HG03460 (cell line): Measurements from ENCODE around the gene DNAH7.
A peak's percentile ranks its signal among the peaks of the same experiment; 100 is the strongest.
"Not testable (repeated sequence)": the region's sequence is repeated elsewhere in the genome, so short reads cannot be mapped to it uniquely, and the experiment has no call there.

Experiments
- ATAC-seq: cut with Tn5 transposase; IDR thresholded peaks from one replicate; pipeline ENCODE4 v1.9.1; 2021; ENCODE audit not compliant: unreplicated experiment

The DNAH7 gene

GRCh38 chr2:196068271-196069209, at the start of gene DNAH7:
Gene DNAH7 (minus strand): TSS chr2:196068837. CDS start chr2:196068711, 126 bp downstream.
- peak; percentile 99 for ATAC-seq

DNA sequence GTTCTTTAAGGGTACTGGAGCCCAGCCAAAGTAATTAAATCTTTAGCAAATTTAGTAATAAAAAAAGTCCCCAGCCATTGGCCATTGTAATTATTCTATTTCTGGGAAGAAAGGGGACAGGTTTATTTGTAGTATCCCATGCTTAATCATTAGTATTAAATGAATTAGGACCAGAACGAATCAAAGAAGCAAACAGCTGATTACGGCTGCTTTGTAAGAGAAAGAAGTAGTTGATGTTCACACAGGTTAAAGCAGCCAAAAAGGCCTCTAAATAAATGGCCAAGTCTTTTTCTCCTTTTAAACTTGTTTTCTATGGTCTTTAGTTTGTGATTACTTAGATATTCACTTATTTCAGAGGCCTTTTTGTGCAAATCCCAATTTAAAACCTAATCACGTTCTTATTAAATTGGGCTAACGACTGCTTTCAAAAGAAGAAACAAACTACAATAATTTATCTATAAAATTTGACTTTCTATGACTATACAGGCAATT, 48.6 kb upstream of the DNAH7 start:
- no peak for ATAC-seq

- no peak for ATAC-seq
Observed at GRCh38 chr2:196113061-196113974, 44.7 kb upstream of the DNAH7 start.

GRCh38 chr2:196112418-196113034, 43.9 kb upstream of the DNAH7 start:
- no peak for ATAC-seq

- no peak for ATAC-seq
Observed at GRCh38 chr2:196108604-196109003, 40.0 kb upstream of the DNAH7 start.

DNA sequence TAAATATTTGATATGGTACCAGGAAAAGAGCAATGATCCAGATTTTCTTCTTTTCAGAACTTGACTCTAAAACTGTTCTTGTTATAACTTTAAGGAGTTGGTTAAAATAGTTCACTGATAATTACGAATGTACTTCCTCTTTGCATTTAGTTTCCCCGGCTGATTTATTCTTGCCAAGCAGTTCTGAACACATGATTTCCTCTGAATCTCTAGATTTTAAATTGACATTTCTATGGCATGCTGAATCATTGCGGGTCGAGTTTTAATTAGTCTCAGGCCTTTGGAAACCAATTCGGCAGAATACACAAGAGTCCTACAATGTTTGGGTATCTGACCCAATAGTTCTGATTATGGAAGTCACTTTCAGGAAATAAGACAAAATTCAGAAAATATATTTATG, 37.3 kb upstream of the DNAH7 start:
- ATAC-seq, result no peak

GRCh38 chr2:196104066-196104465, 35.4 kb upstream of the DNAH7 start:
- no peak for ATAC-seq

DNA sequence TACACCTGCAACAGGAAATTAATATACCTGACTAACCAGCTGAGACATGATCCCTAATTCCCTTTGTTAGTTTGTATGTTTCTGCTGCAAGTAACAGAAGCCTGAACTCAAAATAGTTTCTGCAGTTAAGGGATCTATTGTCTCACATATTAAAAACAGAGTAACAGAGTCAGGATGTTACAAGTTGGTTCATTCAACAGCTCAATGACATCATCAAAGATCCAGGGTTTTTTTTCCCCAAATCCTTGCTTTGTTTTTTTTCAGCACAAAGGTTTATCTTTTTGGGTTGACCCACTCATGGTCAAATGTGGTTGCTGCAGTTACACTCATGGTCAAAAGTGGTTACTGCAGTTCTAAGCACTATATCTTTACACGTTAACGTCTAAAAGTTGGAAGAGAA, 35.0 kb upstream of the DNAH7 start:
- no peak for ATAC-seq

- peak; percentile 97 for ATAC-seq
Observed at GRCh38 chr2:196101325-196101991, 32.8 kb upstream of the DNAH7 start.

- no peak for ATAC-seq
Observed at GRCh38 chr2:196099916-196100315, 31.3 kb upstream of the DNAH7 start.

- no peak for ATAC-seq
Observed at GRCh38 chr2:196097864-196098660, 29.4 kb upstream of the DNAH7 start.

GRCh38 chr2:196096982-196097745, 28.5 kb upstream of the DNAH7 start:
- no peak for ATAC-seq

- no peak for ATAC-seq
Observed at GRCh38 chr2:196096264-196096663, 27.6 kb upstream of the DNAH7 start.

DNA sequence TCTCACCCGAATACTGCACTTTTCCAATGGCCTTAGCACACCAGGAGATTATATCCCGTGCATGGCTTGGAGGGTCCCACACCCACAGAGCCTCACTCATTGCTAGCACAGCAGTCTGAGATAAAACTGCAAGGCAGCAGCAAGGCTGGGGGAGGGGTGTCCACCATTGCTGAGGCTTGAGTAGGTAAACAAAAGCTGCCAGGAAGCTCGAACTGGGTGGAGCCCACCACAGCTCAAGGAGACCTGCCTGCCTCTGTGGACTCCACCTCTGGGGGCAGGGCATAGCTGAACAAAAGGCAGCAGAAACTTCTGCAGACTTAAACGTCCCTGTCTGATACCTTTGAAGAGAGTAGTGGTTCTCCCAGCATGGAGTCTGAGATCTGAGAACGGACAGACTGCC, 20.8 kb upstream of the DNAH7 start:
- not testable (repeated sequence) for ATAC-seq

DNA sequence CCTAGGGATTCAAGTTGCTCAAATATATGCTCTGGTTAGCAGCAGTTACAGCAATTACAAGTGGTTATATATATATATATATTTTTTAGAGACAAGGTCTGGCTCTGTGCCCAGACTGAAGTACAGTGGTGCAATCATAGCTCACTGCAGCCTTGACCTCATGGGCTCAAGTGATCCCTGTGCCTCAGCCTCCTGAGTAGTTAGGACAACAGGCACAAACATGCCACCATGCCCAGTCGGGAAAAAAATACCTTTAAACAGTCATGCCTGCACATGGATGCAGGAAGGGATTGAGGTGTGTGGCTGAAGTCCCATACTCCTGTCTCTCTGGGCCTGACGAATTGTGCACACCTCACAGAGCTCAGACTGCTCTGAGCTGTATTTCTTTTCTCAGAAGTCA, 19.6 kb upstream of the DNAH7 start:
- no peak for ATAC-seq

- no peak for ATAC-seq
Observed at GRCh38 chr2:196086517-196087368, 18.1 kb upstream of the DNAH7 start.

- ATAC-seq, result no peak
Observed at GRCh38 chr2:196083601-196084000, 15.0 kb upstream of the DNAH7 start.

DNA sequence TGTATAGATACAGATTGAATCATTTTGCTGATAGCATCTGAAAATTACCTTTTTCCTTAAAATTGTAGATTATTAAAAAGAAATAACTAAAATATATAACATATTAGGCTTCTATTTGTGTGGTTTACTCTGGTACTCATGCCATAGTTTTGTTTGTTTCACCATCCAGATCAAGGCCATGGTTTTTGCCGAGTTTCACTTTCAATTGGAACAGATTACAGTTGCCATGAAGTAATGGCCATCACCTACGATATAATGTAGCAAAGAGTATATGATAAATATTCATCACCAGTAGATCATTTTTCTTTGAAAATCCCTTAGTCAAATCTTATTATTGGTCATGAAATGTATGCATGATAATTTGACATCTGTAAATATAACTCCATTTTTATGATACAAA, 11.9 kb upstream of the DNAH7 start:
- no peak for ATAC-seq
